ENCODE measurements around the gene FCN1. TPM values are rescaled to one million over a fixed set of nuclear protein-coding genes. Genes with fewer than 3 reads are reported as not detected.

Gene FCN1
- total and polyA plus RNA-seq, 10 of the 15 experiments (the other 5 are each of a cell fraction or from before 2014, with no cell fraction given) = 0.08 TPM; not detected in 9

DNA sequence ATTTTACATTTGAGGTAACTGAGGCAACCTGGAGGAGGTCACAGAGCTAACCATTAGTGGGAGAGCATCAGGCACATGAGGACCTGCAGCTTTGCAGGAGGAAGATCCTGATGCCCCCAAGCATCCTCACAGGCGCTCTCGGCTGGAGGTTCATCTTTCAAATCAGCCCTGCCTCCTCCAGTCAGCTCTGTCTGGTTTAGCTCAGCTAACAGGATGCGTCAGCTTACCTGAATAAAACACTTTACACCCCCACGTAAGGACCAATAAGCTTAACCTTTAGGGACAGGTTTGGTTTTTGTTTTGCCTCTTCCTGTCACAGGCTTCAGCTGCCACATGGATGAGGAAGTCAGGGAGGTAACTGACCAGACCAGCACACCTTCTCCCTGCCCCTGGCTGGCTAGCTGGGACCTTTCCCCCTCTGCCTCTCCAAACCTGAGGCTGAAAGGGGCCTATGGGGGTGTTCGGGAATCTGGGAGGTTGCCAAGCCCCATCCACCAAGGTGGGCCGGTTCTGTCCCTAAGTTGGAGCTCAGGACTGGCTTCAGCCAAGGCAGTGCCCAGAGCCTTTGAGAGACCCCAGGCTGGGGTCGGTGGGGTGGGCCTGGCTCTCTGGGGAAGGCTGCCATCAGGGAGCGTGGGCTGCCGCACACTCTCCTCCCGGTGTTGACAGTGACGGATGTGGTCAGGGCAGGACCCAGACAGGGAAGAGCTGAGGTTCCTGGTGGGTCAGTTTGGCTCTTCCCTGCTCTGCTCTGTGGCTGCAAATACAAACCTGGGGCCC, 20.0 kb upstream of the FCN1 start (continued):
- TF ChIP-seq, protein P1, sequence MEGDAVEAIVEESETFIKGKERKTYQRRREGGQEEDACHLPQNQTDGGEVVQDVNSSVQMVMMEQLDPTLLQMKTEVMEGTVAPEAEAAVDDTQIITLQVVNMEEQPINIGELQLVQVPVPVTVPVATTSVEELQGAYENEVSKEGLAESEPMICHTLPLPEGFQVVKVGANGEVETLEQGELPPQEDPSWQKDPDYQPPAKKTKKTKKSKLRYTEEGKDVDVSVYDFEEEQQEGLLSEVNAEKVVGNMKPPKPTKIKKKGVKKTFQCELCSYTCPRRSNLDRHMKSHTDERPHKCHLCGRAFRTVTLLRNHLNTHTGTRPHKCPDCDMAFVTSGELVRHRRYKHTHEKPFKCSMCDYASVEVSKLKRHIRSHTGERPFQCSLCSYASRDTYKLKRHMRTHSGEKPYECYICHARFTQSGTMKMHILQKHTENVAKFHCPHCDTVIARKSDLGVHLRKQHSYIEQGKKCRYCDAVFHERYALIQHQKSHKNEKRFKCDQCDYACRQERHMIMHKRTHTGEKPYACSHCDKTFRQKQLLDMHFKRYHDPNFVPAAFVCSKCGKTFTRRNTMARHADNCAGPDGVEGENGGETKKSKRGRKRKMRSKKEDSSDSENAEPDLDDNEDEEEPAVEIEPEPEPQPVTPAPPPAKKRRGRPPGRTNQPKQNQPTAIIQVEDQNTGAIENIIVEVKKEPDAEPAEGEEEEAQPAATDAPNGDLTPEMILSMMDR (IDR thresholded peaks at IDR 0.05 in 2 of 3, conservative IDR thresholded peaks at IDR 0.05 in 1 of 3; ENCODE audit: control insufficient read depth in 2 of 3, extremely low read depth in 1 of 3, insufficient read depth in 1 of 3, low read depth in 3 of 3, low read length in 3 of 3) = no peak
- no peak for TF ChIP-seq EP300 (IDR thresholded peaks at IDR 0.05; ENCODE audit: borderline replicate concordance in 1 of 2, control insufficient read depth in 1 of 2, low read depth in 2 of 2, low read length in 2 of 2)
- TF ChIP-seq, protein P2, sequence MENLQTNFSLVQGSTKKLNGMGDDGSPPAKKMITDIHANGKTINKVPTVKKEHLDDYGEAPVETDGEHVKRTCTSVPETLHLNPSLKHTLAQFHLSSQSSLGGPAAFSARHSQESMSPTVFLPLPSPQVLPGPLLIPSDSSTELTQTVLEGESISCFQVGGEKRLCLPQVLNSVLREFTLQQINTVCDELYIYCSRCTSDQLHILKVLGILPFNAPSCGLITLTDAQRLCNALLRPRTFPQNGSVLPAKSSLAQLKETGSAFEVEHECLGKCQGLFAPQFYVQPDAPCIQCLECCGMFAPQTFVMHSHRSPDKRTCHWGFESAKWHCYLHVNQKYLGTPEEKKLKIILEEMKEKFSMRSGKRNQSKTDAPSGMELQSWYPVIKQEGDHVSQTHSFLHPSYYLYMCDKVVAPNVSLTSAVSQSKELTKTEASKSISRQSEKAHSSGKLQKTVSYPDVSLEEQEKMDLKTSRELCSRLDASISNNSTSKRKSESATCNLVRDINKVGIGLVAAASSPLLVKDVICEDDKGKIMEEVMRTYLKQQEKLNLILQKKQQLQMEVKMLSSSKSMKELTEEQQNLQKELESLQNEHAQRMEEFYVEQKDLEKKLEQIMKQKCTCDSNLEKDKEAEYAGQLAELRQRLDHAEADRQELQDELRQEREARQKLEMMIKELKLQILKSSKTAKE (IDR thresholded peaks at IDR 0.05; ENCODE audit: low read depth, poor library complexity, severe bottlenecking) = no peak
- TF ChIP-seq, protein P3, sequence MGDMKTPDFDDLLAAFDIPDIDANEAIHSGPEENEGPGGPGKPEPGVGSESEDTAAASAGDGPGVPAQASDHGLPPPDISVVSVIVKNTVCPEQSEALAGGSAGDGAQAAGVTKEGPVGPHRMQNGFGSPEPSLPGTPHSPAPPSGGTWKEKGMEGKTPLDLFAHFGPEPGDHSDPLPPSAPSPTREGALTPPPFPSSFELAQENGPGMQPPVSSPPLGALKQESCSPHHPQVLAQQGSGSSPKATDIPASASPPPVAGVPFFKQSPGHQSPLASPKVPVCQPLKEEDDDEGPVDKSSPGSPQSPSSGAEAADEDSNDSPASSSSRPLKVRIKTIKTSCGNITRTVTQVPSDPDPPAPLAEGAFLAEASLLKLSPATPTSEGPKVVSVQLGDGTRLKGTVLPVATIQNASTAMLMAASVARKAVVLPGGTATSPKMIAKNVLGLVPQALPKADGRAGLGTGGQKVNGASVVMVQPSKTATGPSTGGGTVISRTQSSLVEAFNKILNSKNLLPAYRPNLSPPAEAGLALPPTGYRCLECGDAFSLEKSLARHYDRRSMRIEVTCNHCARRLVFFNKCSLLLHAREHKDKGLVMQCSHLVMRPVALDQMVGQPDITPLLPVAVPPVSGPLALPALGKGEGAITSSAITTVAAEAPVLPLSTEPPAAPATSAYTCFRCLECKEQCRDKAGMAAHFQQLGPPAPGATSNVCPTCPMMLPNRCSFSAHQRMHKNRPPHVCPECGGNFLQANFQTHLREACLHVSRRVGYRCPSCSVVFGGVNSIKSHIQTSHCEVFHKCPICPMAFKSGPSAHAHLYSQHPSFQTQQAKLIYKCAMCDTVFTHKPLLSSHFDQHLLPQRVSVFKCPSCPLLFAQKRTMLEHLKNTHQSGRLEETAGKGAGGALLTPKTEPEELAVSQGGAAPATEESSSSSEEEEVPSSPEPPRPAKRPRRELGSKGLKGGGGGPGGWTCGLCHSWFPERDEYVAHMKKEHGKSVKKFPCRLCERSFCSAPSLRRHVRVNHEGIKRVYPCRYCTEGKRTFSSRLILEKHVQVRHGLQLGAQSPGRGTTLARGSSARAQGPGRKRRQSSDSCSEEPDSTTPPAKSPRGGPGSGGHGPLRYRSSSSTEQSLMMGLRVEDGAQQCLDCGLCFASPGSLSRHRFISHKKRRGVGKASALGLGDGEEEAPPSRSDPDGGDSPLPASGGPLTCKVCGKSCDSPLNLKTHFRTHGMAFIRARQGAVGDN (IDR thresholded peaks at IDR 0.05) = no peak
- TF ChIP-seq SIX5 (IDR thresholded peaks at IDR 0.05; ENCODE audit: low read depth, low read length, severe bottlenecking) = no peak

Measured in GM12878 (cell line).